T-cell (primary cell): ENCODE data around the gene OSTF1. TPM values are rescaled to one million over a fixed set of nuclear protein-coding genes. Genes with fewer than 3 reads are reported as not detected.

Experiments
- ATAC-seq, 4 experiments: fragments of 200-7000 bp in 3 of 4; fragments of 150-1000 bp in 1 of 4; cut with Tn5 transposase; replicated peaks in 1 of 4; 1 replicate in 3 of 4; 2 replicates in 1 of 4; pipeline ENCODE4 v1.10.0; 2021; ENCODE audit warnings: moderate library complexity in 3 of 4, mild to moderate bottlenecking in 2 of 4, moderate number of reproducible peaks in 1 of 4
- CTCF ChIA-PET, 2 donors: fragments of 300-600 bp; sonication (Branson Sonifier 250); formaldehyde crosslinking; loops; one replicate each; lab custom pipeline; 2022; ENCODE audit warnings: antibody characterized with exemption in 2 of 2; lab: Charles Lee
- POLR2A ChIA-PET, 2 donors: fragments of 300-600 bp; sonication (Branson Sonifier 250); formaldehyde crosslinking; loops; one replicate each; lab custom pipeline; 2022; ENCODE audit warnings: antibody characterized with exemption in 2 of 2; lab: Charles Lee
- DNase-seq, 35 experiments: peaks; one replicate each; pipeline versions ENCODE4 v3.0.0 to v3.0.0-alpha.2; 2013 to 2023
- H3K27ac ChIP-seq: one replicate; pipeline ENCODE4 v1.5.1; 2013; ENCODE audit warnings: low read length
- H3K27me3 ChIP-seq, 2 experiments: replicated peaks in 1 of 2; 1 replicate in 1 of 2; 2 replicates in 1 of 2; pipeline versions ENCODE4 v1.6.1 to v1.7.0; 2013; ENCODE audit warnings: low read length in 1 of 2, mixed read lengths in 1 of 2; ENCODE audit not compliant: control insufficient read depth in 2 of 2, insufficient read depth in 2 of 2; ENCODE audit errors: extremely low read depth in 1 of 2
- H3K36me3 ChIP-seq, 2 donors: 1 replicate in 1 of 2; 2 replicates in 1 of 2; pipeline versions ENCODE4 v1.6.1 to v1.7.0; 2013; ENCODE audit warnings: low read length in 1 of 2; ENCODE audit not compliant: control insufficient read depth in 2 of 2, insufficient read depth in 1 of 2; ENCODE audit errors: extremely low read depth in 1 of 2
- H3K4me1 ChIP-seq, 2 experiments: 1 replicate in 1 of 2; 2 replicates in 1 of 2; pipeline versions ENCODE4 v1.6.1 to v1.7.0; 2013; ENCODE audit warnings: low read length in 2 of 2, mixed read lengths in 1 of 2; ENCODE audit not compliant: insufficient read depth in 2 of 2, control insufficient read depth in 1 of 2; ENCODE audit errors: extremely low read depth in 1 of 2
- H3K4me3 ChIP-seq, 2 donors: 1 replicate in 1 of 2; 2 replicates in 1 of 2; pipeline versions ENCODE4 v1.5.1 to v1.7.0; 2013; ENCODE audit warnings: mild to moderate bottlenecking in 2 of 2, low read length in 1 of 2, moderate library complexity in 1 of 2; ENCODE audit not compliant: control insufficient read depth in 1 of 2; ENCODE audit errors: extremely low read depth in 1 of 2
- H3K9me3 ChIP-seq: 2 replicates; pipeline ENCODE4 v1.7.0; 2013
- H3K27ac Mint-ChIP-seq, 2 donors: one replicate each; pipeline ENCODE4 v1.8.0; 2020 to 2021; ENCODE audit warnings: mild to moderate bottlenecking in 2 of 2, mixed read lengths in 2 of 2
- H3K27me3 Mint-ChIP-seq, 2 donors: one replicate each; pipeline ENCODE4 v1.8.0; 2021 to 2022; ENCODE audit warnings: mixed read lengths in 2 of 2
- H3K36me3 Mint-ChIP-seq: one replicate; pipeline ENCODE4 v1.8.0; 2021; ENCODE audit warnings: mixed read lengths
- H3K4me1 Mint-ChIP-seq, 3 donors: one replicate each; pipeline ENCODE4 v1.8.0; 2020 to 2022; ENCODE audit warnings: mixed read lengths in 3 of 3, mild to moderate bottlenecking in 1 of 3
- H3K4me3 Mint-ChIP-seq, 3 donors: one replicate each; pipeline ENCODE4 v1.8.0; 2020 to 2022; ENCODE audit warnings: mild to moderate bottlenecking in 3 of 3, mixed read lengths in 3 of 3, moderate library complexity in 3 of 3
- H3K9me3 Mint-ChIP-seq, 3 donors: one replicate each; pipeline ENCODE4 v1.8.0; 2020 to 2022; ENCODE audit warnings: mixed read lengths in 3 of 3
- WGBS: methylation state at CpG from one replicate; pipeline ENCODE4 v1.1.5; 2013; ENCODE audit warnings: missing lambda C conversion rate; ENCODE audit not compliant: insufficient coverage; 5-methylcytosine and 5-hydroxymethylcytosine counted together
- total RNA-seq, 35 experiments: library from RNA in 6 of 35; stranded (reverse) in 6 of 35; fragments of 120-200 nt in 1 of 35; gene quantifications; one replicate each; pipeline versions ENCODE4 v1.2.1 to v1.2.4 and lab custom pipeline; 2013 to 2026

Gene OSTF1
- total RNA-seq, 5 donors from 2014 or later (not counting 1 experiment from before 2014, with no cell fraction given), result 46.6 to 73.9 (median 58.3) TPM

- ATAC-seq (no peak), DNase-seq (no peak)
- CTCF ChIA-PET, result interaction anchor here in 1 of 2 donors (0.6 kb wide), 2 partner anchors 10 to 19 kb away, joined by 3 read pairs; no protein-coding TSS in a partner anchor
- Histone ChIP-seq H3K4me3 (no peak overlapping the region), H3K36me3 (peaks cover 0 to 2% of the 10 kb centered on the region in 2 donors), H3K27me3 (no peaks in the 10 kb centered on the region), H3K9me3 (no peaks in the 10 kb centered on the region), H3K4me1 (no peaks in the 10 kb centered on the region), H3K27ac (no peak overlapping the region)
- no peaks in the 10 kb centered on the region for H3K27me3 Mint-ChIP-seq
- 100% methylated on average over 1 of the region's 1 CpG for WGBS
- H3K9me3 Mint-ChIP-seq, result no peaks in the 10 kb centered on the region
- POLR2A ChIA-PET, result no interaction called here
- peaks cover 9 to 23% (median 11%) of the 10 kb centered on the region in 3 donors for H3K4me1 Mint-ChIP-seq
- H3K27ac Mint-ChIP-seq, result no peak overlapping the region
- H3K36me3 Mint-ChIP-seq, result peaks cover 12% of the 10 kb centered on the region
- H3K4me3 Mint-ChIP-seq, result no peak overlapping the region
Observed at GRCh38 chr9:75181750-75182149, 93.4 kb downstream of the OSTF1 start.

- no peak overlapping the region for H3K27ac ChIP-seq
- no peaks in the 10 kb centered on the region for H3K4me1 ChIP-seq
- H3K27me3 ChIP-seq, result no peaks in the 10 kb centered on the region
- Mint-ChIP-seq H3K27ac (no peak overlapping the region), H3K9me3 (no peaks in the 10 kb centered on the region), H3K27me3 (no peaks in the 10 kb centered on the region), H3K4me3 (no peak overlapping the region), H3K36me3 (peaks cover 12% of the 10 kb centered on the region), H3K4me1 (peaks cover 13 to 25% (median 14%) of the 10 kb centered on the region in 3 donors)
- no peaks in the 10 kb centered on the region for H3K9me3 ChIP-seq
- 96% methylated on average over 3 of the region's 9 CpGs for WGBS
- ATAC-seq (no peak), DNase-seq (no peak)
- ChIA-PET CTCF (no interaction called here), POLR2A (no interaction called here)
- no peak overlapping the region for H3K4me3 ChIP-seq
- H3K36me3 ChIP-seq, result peaks cover 0 to 2% of the 10 kb centered on the region in 2 donors
Observed at GRCh38 chr9:75183306-75183705, 95.0 kb downstream of the OSTF1 start.

- H3K4me1 Mint-ChIP-seq, result peaks cover 13 to 25% (median 14%) of the 10 kb centered on the region in 3 donors
- peak overlapping the region; percentile 68 to 78 for H3K27ac Mint-ChIP-seq
- H3K27me3 Mint-ChIP-seq, result no peaks in the 10 kb centered on the region
- H3K4me3 ChIP-seq, result no peak overlapping the region
- no peaks in the 10 kb centered on the region for H3K36me3 ChIP-seq
- ATAC-seq, result peak in 2 of 4 experiments; percentile 6 to 31
- no peak for DNase-seq
- no peaks in the 10 kb centered on the region for H3K27me3 ChIP-seq
- H3K36me3 Mint-ChIP-seq, result peaks cover 12% of the 10 kb centered on the region
- no peak overlapping the region for H3K27ac ChIP-seq
- H3K9me3 Mint-ChIP-seq, result no peaks in the 10 kb centered on the region
- no peak overlapping the region for H3K4me3 Mint-ChIP-seq
- WGBS, result 82% methylated on average over 3 of the region's 3 CpGs
- H3K9me3 ChIP-seq, result no peaks in the 10 kb centered on the region
- H3K4me1 ChIP-seq, result no peaks in the 10 kb centered on the region
- CTCF ChIA-PET, result interaction anchor here (0.6 to 1.6 kb wide), 6 partner anchors 13 to 156 kb away, joined by 4 to 7 read pairs (median 4); partner anchors contain the start of gene CARNMT1 (in 1 of the 2)
- POLR2A ChIA-PET, result no interaction called here
Observed at GRCh38 chr9:75184471-75184870, 96.2 kb downstream of the OSTF1 start.

- no peak overlapping the region for H3K4me3 ChIP-seq
- DNase-seq (peak in 32 of 35 experiments; percentile 11 to 60 (median 28)), ATAC-seq (peak; percentile 61 to 80 (median 72))
- H3K36me3 ChIP-seq, result no peaks in the 10 kb centered on the region
- WGBS, result no CpG with 5 or more reads among the region's 4 CpGs
- H3K27ac Mint-ChIP-seq, result peak overlapping the region; percentile 5 to 22
- H3K4me1 Mint-ChIP-seq, result peaks cover 13 to 26% (median 14%) of the 10 kb centered on the region in 3 donors
- H3K4me3 Mint-ChIP-seq, result no peak overlapping the region
- H3K36me3 Mint-ChIP-seq, result peaks cover 12% of the 10 kb centered on the region
- H3K27ac ChIP-seq, result no peak overlapping the region
- ChIA-PET POLR2A (no interaction called here), CTCF (interaction anchor here (0.6 to 1.6 kb wide), 10 partner anchors 11 to 1028 kb away, joined by 3 to 7 read pairs (median 4); partner anchors contain the start of gene CARNMT1 (in 1 of the 2))
- no peaks in the 10 kb centered on the region for H3K4me1 ChIP-seq
- no peaks in the 10 kb centered on the region for H3K27me3 Mint-ChIP-seq
- H3K9me3 ChIP-seq, result no peaks in the 10 kb centered on the region
- H3K27me3 ChIP-seq, result no peaks in the 10 kb centered on the region
- no peaks in the 10 kb centered on the region for H3K9me3 Mint-ChIP-seq
Observed at GRCh38 chr9:75185585-75186170, 97.4 kb downstream of the OSTF1 start.

GRCh38 chr9:75186767-75187380 lies 98.6 kb downstream of the OSTF1 start:
- H3K27ac Mint-ChIP-seq, result peak overlapping the region; percentile 34 to 49
- H3K27ac ChIP-seq, result no peak overlapping the region
- no peaks in the 10 kb centered on the region for H3K9me3 ChIP-seq
- H3K4me3 ChIP-seq, result no peak overlapping the region
- H3K36me3 Mint-ChIP-seq, result peaks cover 9% of the 10 kb centered on the region
- no peak overlapping the region for H3K4me3 Mint-ChIP-seq
- H3K4me1 Mint-ChIP-seq, result peaks cover 13 to 27% (median 14%) of the 10 kb centered on the region in 3 donors
- no peaks in the 10 kb centered on the region for H3K4me1 ChIP-seq
- ChIA-PET CTCF (interaction anchor here (0.6 to 1.5 kb wide), 3 partner anchors 11 to 63 kb away, joined by 3 read pairs; no protein-coding TSS in a partner anchor), POLR2A (interaction anchor here in 1 of 2 donors (0.5 kb wide), 1 partner anchor 97 kb away, joined by 4 read pairs; no protein-coding TSS in a partner anchor)
- DNase-seq, result peak in 1 of 35 experiments; percentile 49
- H3K27me3 Mint-ChIP-seq, result no peaks in the 10 kb centered on the region
- no peaks in the 10 kb centered on the region for H3K27me3 ChIP-seq
- no peak for ATAC-seq
- H3K9me3 Mint-ChIP-seq, result no peaks in the 10 kb centered on the region
- H3K36me3 ChIP-seq, result no peaks in the 10 kb centered on the region
- no CpG with 5 or more reads among the region's 4 CpGs for WGBS

GRCh38 chr9:75188756-75189155 lies 100.4 kb downstream of the OSTF1 start:
- POLR2A ChIA-PET, result no interaction called here
- Histone ChIP-seq H3K9me3 (no peaks in the 10 kb centered on the region), H3K4me3 (no peak overlapping the region), H3K27me3 (no peaks in the 10 kb centered on the region), H3K27ac (no peak overlapping the region), H3K36me3 (no peaks in the 10 kb centered on the region), H3K4me1 (no peaks in the 10 kb centered on the region)
- CTCF ChIA-PET, result interaction anchor here in 1 of 2 donors (0.5 kb wide), 1 partner anchor 1272 kb away, joined by 3 read pairs; no protein-coding TSS in a partner anchor
- H3K4me3 Mint-ChIP-seq, result no peak overlapping the region
- H3K27me3 Mint-ChIP-seq, result no peaks in the 10 kb centered on the region
- H3K9me3 Mint-ChIP-seq, result no peaks in the 10 kb centered on the region
- no peak for ATAC-seq
- 100% methylated on average over 1 of the region's 2 CpGs for WGBS
- H3K4me1 Mint-ChIP-seq, result peaks cover 13 to 27% (median 14%) of the 10 kb centered on the region in 3 donors
- DNase-seq, result no peak
- peaks cover 3% of the 10 kb centered on the region for H3K36me3 Mint-ChIP-seq
- H3K27ac Mint-ChIP-seq, result no peak overlapping the region
